Activated CD4-positive, alpha-beta memory T cell treated with anti-CD3 and anti-CD28 coated beads for 36 hours (primary cell): ENCODE measurements around the gene ZNF281. TPM values are rescaled to one million over a fixed set of nuclear protein-coding genes. Genes with fewer than 3 reads are reported as not detected.

Experiments used
- total RNA-seq, 2 experiments: library from RNA; stranded (reverse); gene quantifications; one replicate each; pipeline ENCODE4 v1.2.3, GENCODE V29; 2021

Gene ZNF281
- total RNA-seq, 2 experiments from 2014 or later: 11.0 to 11.2 TPM

Other genes with a start within 250 kb of the ZNF281 start
- 10 to 100 TPM; 15.7 to 17.1 TPM for gene KIF14, start 210.7 kb upstream of the ZNF281 start, total RNA-seq